Suppressor macrophage treated with lipopolysaccharide for 4 hours (primary cell): ENCODE data around the gene CTNNA3.

Experiments used
- DNase-seq: peaks from one replicate; pipeline ENCODE4 v3.0.0-alpha.2; 2020

The CTNNA3 gene

DNA sequence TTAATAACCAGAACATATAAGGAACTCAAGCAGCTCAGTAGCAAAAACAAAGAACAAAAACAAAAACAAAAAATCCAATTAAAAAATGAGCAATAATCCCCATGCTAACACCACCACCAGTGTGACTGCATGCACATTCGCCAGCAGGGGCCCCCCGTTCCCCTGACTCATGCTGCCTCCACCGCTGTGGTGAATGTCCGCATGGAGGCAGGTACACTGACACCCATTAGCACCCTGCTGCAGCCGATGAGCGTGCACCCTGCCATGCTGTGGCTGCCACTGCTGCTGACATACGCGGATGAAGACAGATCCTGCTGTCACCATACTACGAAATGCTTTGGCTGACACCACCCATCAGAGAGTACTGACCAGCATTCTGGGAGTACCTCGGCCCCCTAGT is 1091.8 kb downstream of the CTNNA3 start:
- DNase-seq, result no peak

DNA sequence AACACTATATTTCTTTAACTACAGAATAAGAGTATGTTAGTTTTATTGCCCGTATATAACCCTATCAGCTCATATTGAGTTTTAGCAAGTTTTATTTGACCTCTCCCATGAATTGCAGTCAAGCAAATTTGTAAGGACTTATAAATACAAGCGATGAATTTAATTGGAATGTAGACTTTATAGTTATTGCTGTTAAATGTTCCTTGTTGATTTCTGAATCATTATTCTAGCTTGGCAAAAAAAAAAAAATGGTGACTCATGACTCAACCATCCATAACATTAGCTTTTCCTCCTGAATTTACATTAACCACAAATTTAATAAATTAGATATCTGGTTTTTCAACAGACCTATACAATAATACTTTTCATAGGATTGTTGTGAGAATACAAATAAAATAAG is 1104.1 kb downstream of the CTNNA3 start:
- no peak for DNase-seq

DNA sequence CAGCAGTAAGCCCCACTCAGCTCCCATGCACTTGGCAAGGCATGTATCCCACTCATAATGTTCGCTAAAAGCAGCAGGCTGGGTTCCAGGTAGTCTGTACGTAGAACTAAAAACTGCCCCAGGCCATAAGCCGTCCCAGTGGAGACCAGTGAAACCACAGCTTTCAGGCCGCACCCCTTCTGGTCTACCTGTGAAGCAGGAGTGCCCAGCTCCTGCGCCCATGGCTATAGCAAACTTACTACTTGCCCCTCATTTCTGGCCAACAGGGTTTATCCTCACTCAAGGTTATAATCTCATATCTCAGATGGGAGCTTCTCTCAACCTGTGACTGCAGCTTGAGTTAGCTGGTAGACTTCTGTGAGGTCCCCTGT is 1108.3 kb downstream of the CTNNA3 start:
- DNase-seq, result no peak

DNA sequence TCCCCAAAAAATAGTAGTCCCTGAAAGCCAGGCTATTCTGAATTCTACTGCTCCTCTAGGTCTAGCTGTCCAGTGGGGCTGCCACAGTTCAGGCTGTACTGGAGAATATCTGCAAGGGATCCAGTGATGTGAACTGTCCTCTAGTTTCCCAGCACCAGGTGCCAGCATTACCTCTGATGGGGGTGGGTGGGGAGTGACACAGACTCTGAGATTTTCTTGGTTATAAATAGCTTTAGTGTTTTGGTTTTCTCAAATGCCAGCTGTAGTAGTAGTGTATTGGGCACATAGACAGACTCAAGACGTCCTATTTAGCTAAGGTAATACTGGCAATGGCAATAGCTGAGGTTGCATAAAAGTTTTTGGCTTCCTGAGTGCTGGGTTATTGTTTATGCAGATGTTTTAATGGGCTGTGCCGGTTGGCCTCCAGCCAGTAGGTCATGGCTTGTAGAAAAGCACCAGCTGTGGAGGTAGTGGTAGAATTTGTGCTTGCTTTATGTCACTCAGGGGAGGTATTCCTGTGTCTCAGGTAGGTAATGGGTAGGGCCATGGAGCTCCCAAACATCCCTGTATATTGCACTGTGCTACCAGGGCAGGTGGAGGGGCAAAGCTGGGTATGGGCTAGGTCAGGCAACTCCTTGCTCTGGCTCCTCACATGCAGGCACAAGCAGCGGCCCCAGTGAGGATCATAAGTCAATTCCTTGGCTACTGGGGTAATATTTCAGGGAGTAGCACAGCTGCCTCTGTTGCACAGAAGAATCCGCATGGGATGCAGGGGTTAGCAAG is 1108.9 kb downstream of the CTNNA3 start:
- DNase-seq, result no peak

DNA sequence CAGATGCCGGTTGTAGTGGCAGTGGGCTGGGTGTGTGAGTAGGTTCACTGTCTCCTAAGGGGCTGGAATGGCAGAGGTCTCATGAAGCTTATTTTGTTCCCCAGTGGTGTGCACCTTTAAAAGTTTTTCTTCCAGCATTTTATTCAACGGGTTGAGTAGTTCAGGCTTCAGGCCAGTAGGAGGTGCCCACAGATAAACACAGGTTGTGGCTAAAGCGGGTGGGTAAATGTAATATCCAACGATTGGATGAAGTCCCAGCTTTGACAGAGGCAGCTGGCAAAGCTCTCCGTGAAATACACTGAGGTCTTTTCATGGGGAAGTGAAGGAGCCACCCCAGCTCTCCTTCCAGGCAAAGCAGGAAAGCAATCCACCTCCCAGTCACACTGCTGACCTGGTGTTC is 1109.9 kb downstream of the CTNNA3 start:
- DNase-seq, result no peak

DNA sequence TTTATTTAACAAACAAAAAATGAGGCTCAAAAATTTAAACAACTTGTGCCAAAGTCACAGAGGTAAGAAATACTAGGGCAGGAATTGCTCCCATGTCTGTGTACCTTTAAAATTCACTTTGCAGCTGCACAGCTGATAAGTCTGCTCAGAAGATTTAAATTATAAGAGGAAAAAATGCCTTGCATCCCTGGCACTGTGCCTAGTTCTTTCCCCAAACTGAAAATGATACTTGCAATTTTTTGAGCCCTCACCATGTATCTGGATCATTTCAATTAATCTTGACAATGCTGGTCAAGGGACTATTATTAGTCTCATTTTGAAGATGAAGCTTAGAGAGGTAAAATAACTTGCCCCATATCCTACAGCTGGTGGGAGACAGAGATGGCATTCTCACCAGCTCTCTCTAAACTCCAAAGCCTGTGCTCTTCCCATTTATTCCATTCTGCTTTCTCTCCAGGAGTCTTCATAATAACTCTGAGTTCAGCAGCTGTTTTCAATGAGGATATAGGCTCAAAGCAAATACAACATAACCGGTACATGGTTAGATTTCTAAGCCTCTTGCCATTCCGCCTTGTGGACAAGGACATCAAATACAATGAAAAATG is 1120.6 kb downstream of the CTNNA3 start:
- DNase-seq, result no peak

DNA sequence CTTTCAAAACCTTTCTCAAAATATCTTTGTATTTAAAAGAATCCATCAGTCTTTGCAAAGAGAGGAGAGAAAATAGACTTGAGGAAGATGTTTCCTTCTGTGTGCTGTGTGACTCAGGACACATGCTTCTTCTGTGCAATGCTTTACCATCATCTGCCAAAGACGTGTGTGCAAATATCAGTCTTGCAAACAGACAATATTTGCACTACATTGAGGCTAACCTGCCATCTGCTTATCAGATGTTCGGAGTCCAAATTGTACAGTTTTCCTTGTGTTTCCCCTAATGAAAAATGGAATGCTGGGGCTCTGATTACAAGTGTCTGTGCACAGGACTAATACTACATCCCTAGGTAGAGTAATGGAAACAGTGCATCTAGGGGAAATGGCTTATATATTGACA is 1123.3 kb downstream of the CTNNA3 start:
- DNase-seq, result no peak

DNA sequence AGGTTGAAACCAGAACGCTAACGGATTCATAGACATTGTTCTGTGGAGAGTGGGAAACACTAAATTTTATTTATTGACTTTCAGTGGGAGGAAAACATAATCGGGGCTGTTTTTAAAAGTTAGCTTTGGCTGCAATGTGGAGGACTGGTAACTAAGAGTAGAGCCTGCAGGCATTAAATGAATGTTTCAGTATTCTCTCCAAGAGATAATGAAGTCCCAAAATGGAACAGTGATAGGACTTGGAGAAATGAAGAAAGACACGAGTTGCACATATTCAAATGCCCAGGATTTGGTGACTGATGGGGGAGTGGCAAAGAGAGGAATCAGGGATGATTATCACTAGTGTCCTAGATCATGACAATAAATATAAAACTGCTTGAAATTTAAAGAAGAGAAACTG is 1130.0 kb downstream of the CTNNA3 start:
- no peak for DNase-seq

DNA sequence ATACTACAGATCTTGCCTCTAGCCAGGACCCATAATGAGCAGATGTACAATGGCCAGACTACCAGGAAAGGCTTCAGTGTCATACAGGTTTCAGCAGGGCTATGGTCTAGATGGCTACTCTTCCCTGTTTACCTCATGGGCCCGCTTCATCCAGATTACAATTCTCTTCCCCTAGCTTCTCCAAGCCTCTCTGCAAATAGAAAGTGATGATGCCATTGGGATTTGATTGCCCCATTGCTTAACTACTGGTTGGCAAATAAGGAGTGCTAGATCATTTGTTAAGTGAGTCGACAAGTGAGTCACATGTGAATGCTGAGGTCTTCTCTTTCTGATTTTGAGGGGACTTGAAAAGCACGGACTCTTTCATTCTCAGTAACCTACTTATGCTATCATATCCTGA is 1131.7 kb downstream of the CTNNA3 start:
- DNase-seq, result no peak

DNA sequence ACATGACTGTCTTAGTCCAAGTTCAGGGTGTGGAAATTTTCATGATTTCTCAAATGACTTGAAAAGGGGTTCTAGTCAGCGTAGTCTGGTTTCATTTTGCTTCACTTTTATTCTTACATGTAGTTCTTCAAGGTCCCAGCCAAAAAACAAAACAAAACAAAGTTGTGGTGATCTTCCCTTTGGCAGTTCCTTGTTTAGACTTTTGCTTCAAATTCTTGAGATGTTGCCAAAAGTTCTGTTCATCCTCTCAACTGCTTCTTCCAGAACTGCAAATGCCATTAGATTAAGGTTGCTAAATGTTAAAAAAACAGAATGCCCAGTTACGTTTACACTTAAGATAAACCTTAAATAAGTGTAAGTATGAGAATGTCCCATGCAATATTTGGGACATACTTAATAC is 1140.9 kb downstream of the CTNNA3 start:
- no peak for DNase-seq

DNA sequence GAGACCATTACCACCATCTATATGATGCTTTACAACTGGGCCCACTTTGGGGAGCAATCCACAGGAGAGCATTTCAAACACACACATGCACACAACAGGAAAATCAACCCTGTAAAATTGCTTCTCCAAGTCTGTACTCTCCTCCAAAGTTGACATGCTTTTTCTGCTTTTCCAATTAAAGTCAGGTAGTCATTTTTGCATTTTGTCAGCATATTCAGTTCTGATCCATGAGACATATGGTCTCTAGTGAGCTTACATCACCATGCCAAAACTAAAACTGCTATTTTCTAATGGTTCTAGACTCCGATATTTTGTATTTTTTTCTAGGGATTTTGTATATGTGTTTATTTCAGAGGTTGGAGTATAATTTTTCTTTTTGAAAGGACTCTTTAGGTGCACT is 1143.7 kb downstream of the CTNNA3 start:
- no peak for DNase-seq

DNA sequence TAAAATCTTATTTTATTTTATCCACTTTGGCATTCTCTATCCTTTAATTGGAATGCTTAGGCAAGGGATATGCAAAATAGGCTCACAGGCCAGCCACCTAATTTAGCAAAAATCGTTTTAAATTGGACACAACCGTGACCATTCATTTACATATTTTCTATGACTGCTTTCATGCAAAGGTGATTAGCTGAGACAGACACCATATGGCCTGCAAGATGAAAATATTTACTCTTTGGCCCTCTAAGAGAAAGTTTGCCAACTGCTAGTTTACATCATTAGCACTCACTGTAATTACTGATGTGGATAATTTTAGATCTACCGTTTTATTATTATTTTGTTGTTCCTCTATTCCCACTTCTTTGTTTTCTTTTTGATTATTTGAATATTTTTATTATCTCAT is 1145.6 kb downstream of the CTNNA3 start:
- no peak for DNase-seq

DNA sequence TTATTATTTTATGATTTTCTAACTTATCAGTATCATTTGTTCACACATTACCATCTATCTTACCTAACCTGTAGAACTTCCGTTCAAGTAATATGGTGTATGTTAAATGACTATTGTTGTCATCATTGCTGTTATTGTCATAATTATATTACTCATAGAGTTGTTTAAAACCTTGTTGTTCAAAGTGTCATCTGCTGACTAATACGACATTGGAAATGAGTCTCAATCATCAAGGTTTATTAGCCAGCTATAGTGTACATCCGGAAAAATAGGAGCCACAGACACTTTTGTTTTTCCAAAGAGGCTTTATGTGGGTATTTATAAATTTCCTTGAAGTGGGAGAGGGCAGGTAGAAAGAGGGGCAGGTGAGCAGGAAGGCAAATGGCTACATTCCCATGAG is 1157.1 kb downstream of the CTNNA3 start:
- no peak for DNase-seq

DNA sequence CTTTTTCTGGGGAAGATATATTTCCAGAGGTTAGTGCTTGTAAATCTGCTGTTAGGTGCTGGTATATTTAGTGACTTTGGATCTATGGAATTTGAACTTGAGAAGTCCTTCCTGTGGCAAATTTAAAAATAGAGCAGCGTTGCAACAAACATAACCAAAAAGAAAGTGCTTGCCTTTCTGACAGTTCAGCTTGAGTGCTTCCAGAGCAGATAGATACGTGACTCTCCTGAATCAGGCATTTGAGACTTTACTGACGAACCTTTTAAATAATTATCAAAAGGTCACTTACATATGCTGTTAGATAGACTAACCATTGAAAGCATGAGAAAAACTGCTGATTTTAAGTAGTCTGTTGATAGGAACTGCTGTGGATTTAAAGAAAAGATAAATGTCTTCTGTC is 1157.6 kb downstream of the CTNNA3 start:
- no peak for DNase-seq

DNA sequence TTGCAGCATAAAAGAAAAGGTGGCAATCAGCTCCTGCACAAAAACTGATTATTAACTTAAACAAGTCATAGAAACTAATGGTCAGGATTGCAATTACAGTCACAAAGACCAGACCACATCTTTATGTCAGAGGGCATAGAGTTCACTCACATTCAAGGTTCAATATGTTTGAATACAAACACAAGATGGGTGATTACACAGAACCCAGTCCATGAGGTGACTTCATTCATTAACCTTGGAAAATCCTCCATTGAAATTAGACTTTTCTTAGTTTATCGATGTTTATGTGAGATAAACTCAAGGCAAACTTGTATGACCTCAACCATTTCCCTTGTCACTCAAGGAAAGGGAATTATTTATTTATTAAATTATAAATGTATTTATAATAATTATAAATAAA is 1158.8 kb downstream of the CTNNA3 start:
- no peak for DNase-seq

DNA sequence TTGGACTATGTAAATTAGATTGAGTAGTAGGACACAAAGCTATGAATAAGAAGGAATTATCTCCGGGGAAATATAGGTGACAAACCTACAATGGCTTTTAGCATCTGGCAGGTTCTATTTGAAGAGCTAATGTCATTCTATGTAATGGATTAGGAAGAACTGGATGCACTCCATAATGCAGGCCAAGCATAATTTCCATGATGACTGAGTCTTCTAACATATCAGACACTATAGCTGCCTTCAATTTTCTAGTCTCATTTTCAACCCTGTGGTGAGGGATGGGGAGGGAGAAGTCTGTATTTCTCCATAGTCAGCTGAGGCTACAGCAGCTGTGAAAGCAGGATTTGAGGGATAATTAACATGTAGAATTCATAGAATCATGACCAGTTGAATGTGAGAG is 1160.6 kb downstream of the CTNNA3 start:
- DNase-seq, result no peak

DNA sequence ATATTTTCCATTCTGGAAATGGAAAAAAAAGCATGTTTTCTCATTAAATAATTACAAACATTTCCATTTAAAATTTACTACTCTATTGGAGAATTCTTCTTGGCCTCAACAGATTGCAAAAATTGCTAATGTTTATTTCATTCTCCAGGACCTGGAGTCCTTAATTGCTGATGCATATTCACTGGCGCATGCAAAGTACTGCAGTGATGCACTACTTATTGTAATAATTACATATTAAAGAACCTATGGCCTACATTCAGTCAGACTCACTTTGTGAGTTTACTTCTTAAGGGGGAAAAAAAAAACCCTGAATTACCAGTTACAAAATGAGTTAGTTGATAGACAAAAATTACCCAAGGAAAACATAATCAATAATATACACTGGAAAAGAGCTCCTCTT is 1161.1 kb downstream of the CTNNA3 start:
- DNase-seq, result no peak

DNA sequence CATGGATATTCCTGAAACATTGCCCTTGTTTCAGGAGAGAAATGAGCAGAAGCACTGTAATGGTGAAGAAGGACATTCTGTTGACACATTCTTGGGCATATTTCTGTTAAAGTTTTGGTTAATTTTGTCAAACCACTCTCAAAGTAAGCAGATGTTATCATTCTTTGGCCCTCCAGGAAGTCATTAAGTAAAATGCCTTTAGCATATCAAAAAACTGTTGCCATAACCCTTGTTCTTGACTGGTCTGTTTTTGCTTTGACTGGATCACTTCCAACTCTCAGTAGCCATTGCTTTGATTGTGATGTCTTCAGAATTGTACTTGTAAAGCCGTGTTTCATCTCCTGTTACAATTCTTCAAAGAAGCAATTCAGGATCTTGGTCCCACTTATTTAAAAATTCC is 1174.5 kb downstream of the CTNNA3 start:
- no peak for DNase-seq

DNA sequence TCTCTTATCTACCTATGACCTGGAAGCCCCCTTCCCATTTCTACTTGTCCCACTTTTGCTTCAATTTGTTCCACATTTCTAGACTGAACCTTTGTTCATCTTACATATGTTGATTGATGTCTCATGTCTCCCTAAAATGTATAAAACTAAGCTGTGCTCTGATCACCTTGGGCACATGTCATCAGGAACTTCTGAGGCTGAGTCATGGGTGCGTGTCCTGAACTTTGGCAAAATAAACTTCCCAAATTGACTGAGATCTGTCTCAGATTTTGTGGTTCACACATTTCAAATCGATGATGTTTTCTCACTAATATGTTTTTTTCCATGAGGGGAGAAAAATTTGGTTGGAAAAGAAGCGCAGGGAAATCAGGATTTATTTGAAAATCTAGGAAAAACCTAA is 1176.4 kb downstream of the CTNNA3 start:
- no peak for DNase-seq

DNA sequence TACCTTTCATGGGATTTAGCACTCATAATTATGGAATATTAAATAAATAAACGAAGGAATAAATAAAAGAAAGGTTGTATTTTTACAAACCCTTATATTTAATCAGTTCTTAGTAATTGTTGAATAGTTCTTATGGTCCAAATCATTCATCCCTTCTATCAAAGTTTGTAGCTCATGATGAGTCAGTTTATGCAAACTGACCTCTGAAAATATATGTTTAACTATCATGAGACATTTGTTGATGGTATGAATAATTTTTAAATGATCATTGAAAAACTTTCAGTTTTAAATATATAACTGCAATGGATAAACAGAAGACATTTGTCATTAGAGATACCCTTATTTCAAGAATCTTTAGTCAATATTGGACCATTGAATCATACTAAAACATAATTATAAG is 1181.3 kb downstream of the CTNNA3 start:
- DNase-seq, result no peak

DNA sequence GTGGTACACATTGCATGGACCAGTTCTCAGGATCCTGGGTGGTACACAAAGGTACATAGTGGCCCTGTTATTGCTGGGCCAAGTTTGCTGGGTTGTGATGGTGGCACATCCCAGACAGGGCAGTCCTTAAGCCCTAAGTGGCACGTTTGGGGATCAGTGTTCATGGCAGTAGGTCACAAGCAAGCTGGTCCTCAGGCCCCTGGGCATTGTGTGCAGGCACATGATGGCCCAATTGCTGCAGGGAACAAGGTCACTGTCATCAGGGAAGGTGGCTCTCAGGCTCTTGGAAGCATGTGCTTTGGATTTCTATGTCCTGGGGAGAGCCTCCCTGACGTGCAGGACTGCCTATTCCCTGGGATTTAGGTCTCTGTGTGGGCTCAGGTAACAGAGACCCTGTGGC is 1182.5 kb downstream of the CTNNA3 start:
- DNase-seq, result no peak

DNA sequence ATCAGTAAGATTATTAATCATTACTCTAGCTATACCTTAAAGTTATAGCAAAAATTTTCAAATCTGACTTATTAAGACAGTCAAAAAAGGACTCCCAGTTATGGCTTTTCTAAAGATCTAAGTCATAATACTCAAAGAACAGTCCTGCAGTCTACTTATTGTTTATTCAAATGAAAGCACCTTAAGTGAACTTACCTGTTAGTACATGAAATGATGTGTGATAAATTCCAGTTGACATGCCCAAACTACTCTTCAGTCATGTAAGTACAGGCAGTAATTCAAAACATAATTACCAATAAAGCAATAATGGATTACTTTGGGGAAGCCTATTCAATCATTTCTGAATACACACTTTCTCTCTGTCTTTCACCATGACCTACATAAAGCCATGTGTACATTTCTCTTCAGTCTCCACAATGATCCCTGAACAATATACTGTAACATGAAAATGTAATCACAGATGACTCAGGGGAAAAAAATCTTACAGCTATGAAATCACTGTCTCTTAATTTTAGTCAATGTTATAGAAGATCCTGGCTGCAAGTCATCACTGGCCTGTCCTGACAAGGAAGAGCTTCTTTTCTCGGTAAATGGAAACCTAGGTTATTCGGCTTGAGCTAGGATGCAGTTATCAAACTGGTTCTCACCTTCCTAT is 1190.9 kb downstream of the CTNNA3 start:
- no peak for DNase-seq

DNA sequence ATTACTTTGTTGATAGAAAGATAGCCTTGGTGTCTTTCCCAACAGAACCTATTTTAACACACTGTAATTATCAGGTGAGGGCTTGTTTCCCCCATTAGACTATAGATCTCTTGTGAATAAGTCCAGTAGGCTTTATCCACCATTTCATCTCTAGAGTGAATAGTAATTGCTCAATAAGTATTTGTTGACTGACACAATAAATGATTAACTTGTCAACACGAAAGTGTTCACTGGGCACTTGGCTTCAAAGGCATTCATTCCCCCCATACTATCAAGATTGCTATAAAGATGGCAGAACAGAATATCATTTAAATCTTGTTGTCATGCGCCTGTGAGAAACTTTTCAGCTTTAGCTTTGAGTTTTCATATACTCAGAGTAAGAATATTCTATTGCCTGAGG is 1194.6 kb downstream of the CTNNA3 start:
- no peak for DNase-seq

DNA sequence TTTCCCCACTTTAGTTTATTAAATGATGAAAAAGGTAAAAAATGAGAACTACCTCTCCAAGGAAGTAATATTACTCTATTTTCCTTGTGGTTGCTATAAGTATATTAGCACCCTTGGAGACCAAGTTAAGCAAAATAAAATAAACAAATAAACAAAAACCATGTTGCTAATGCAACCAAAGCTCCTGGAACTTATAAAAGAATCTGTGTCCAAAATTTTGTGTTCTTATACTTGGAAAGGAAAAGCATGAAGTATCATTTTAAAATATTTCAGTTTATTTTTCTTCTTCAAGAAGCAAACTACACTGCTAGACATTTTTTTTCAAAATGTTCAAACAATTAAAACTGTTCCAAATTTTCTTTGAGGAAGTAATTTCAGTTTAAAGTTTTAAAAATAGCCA is 1212.0 kb downstream of the CTNNA3 start:
- DNase-seq, result no peak

DNA sequence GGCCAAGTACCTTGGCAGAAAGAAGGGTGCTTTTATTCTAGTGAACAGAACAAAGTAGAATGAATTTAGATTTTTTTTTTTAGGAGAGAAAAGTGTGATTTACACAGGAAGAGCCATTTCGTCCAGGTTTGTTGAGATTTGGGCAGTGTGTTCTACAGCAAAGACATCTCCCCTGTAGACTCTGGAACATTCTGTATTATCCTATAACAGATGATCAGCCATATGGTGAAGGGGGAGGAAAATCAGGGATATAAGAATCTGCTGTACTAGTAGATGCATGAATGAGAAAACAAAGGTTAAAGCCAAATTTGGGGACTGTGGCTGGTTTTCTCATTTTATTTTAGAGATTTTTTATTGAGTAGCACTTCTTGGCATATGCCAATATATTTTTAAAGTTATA is 1223.8 kb downstream of the CTNNA3 start:
- no peak for DNase-seq
